ENCODE measurements around the gene LRRC3. TPM values are rescaled to one million over a fixed set of nuclear protein-coding genes. Genes with fewer than 3 reads are reported as not detected.

The LRRC3 gene
- total RNA-seq, 1 donor from 2014 or later = 2.5 TPM

- no peak overlapping the region for H3K27ac ChIP-seq
- TF ChIP-seq CTCF (IDR thresholded peaks at IDR 0.05) (no peak), EZH2 (IDR thresholded peaks at IDR 0.05) (no peak), EZH2phosphoT487 (IDR thresholded peaks at IDR 0.05) (no peak)
- no peak overlapping the region for H3K9ac ChIP-seq
- no peaks in the 10 kb centered on the region for H4K20me1 ChIP-seq (ENCODE audit: low read depth)
- H3K9me3 ChIP-seq (ENCODE audit: low read depth) = no peaks in the 10 kb centered on the region
- H3F3A ChIP-seq (ENCODE audit: low read depth) = peaks cover 11% of the 10 kb centered on the region
- Mint-ChIP-seq H3K4me3 (no peak overlapping the region), H3K9me3 (peaks cover 24% of the 10 kb centered on the region), H3K36me3 (peaks cover 8% of the 10 kb centered on the region), H3K4me1 (peaks cover 31% of the 10 kb centered on the region), H3K27me3 (ENCODE audit: insufficient read depth, low read depth) (peaks cover 9% of the 10 kb centered on the region), H3K27ac (no peak overlapping the region)
- H2AFZ ChIP-seq (replicated peaks) = no peak overlapping the region
- DNase-seq (ENCODE audit: low spot score) = no peak
- no peak overlapping the region for H3K4me2 ChIP-seq
- no peaks in the 10 kb centered on the region for H3K79me2 ChIP-seq (ENCODE audit: low read depth)
- H3K36me3 ChIP-seq = no peaks in the 10 kb centered on the region
- no peaks in the 10 kb centered on the region for H3K27me3 ChIP-seq
- H3K4me1 ChIP-seq = peaks cover 26% of the 10 kb centered on the region
- H3K4me3 ChIP-seq = no peak overlapping the region
These were observed 39.1 kb downstream of the LRRC3 start for GRCh38 chr21:44494418-44494817.

GRCh38 chr21:44494956-44495355 is 39.6 kb downstream of the LRRC3 start:
- no peak for TF ChIP-seq EZH2phosphoT487 (IDR thresholded peaks at IDR 0.05)
- TF ChIP-seq CTCF (IDR thresholded peaks at IDR 0.05) = no peak
- no peak overlapping the region for H3K4me3 ChIP-seq
- no peaks in the 10 kb centered on the region for H3K36me3 ChIP-seq
- H2AFZ ChIP-seq (replicated peaks) = no peak overlapping the region
- H3K9ac ChIP-seq = no peak overlapping the region
- H3K27me3 Mint-ChIP-seq (ENCODE audit: insufficient read depth, low read depth) = peaks cover 9% of the 10 kb centered on the region
- H3K4me2 ChIP-seq = no peak overlapping the region
- no peak overlapping the region for H3K27ac ChIP-seq
- H3K4me1 ChIP-seq = peaks cover 26% of the 10 kb centered on the region
- no peaks in the 10 kb centered on the region for H3K27me3 ChIP-seq
- H3K4me1 Mint-ChIP-seq = peaks cover 31% of the 10 kb centered on the region
- H3K79me2 ChIP-seq (ENCODE audit: low read depth) = no peaks in the 10 kb centered on the region
- no peak overlapping the region for H3K4me3 Mint-ChIP-seq
- no peaks in the 10 kb centered on the region for H3K9me3 ChIP-seq (ENCODE audit: low read depth)
- no peak for DNase-seq (ENCODE audit: low spot score)
- peaks cover 8% of the 10 kb centered on the region for H3K36me3 Mint-ChIP-seq
- peaks cover 11% of the 10 kb centered on the region for H3F3A ChIP-seq (ENCODE audit: low read depth)
- H3K9me3 Mint-ChIP-seq = peaks cover 23% of the 10 kb centered on the region
- no peaks in the 10 kb centered on the region for H4K20me1 ChIP-seq (ENCODE audit: low read depth)
- no peak overlapping the region for H3K27ac Mint-ChIP-seq

- Histone ChIP-seq H3K79me2 (ENCODE audit: low read depth) (no peaks in the 10 kb centered on the region), H3K4me1 (peaks cover 26% of the 10 kb centered on the region), H3K4me2 (no peak overlapping the region), H3K27me3 (no peaks in the 10 kb centered on the region), H3K36me3 (no peaks in the 10 kb centered on the region), H3K9me3 (ENCODE audit: low read depth) (no peaks in the 10 kb centered on the region), H2AFZ (replicated peaks) (peak overlapping the region; percentile 58), H4K20me1 (ENCODE audit: low read depth) (no peaks in the 10 kb centered on the region), H3K9ac (no peak overlapping the region), H3F3A (ENCODE audit: low read depth) (peaks cover 11% of the 10 kb centered on the region), H3K27ac (no peak overlapping the region), H3K4me3 (no peak overlapping the region)
- no peak overlapping the region for H3K4me3 Mint-ChIP-seq
- H3K27me3 Mint-ChIP-seq (ENCODE audit: insufficient read depth, low read depth) = peaks cover 9% of the 10 kb centered on the region
- TF ChIP-seq EZH2 (IDR thresholded peaks at IDR 0.05) (no peak), CTCF (IDR thresholded peaks at IDR 0.05) (no peak), EZH2phosphoT487 (IDR thresholded peaks at IDR 0.05) (no peak)
- H3K27ac Mint-ChIP-seq = no peak overlapping the region
- DNase-seq (ENCODE audit: low spot score) = no peak
- peaks cover 31% of the 10 kb centered on the region for H3K4me1 Mint-ChIP-seq
- peaks cover 19% of the 10 kb centered on the region for H3K9me3 Mint-ChIP-seq
- peaks cover 8% of the 10 kb centered on the region for H3K36me3 Mint-ChIP-seq
These were observed 40.6 kb downstream of the LRRC3 start for GRCh38 chr21:44495611-44496563.

Measured in neural progenitor cell (in vitro differentiated cells).